ENCODE data around the gene B4GALT4.
A peak's percentile ranks its signal among the peaks of the same experiment; 100 is the strongest.

The B4GALT4 gene

GRCh38 chr3:119240591-119241434 lies at the start of gene B4GALT4:
Gene B4GALT4, minus strand, starts transcription at chr3:119240878. Its CDS starts 10,779 bp downstream, at chr3:119230099.
- ATAC-seq, result peak; percentile 97
- TF ChIP-seq ZNF8 (CRISPR knock-in tag; IDR thresholded peaks at IDR 0.05), result peak; percentile 35; the same call in 1 of the 2 replicates
- no peak for TF ChIP-seq ZFP30 (CRISPR knock-in tag; IDR thresholded peaks at IDR 0.05)
- TF ChIP-seq ESRRG (CRISPR knock-in tag; IDR thresholded peaks at IDR 0.05), result no peak

GRCh38 chr3:119289404-119289770 lies 48.7 kb upstream of the B4GALT4 start:
- ATAC-seq, result no peak
- TF ChIP-seq ZFP30 (CRISPR knock-in tag; IDR thresholded peaks at IDR 0.05) (no peak), POU6F1 (CRISPR knock-in tag; IDR thresholded peaks at IDR 0.05; ENCODE audit: borderline replicate concordance, low read depth) (no peak), TOX (CRISPR knock-in tag; IDR thresholded peaks at IDR 0.05; ENCODE audit: borderline replicate concordance) (no peak), ZNF565 (CRISPR knock-in tag; conservative IDR thresholded peaks at IDR 0.05; ENCODE audit: low read depth) (no peak), BACH2 (CRISPR knock-in tag; IDR thresholded peaks at IDR 0.05; ENCODE audit: borderline replicate concordance) (no peak), TCF4 (CRISPR knock-in tag; IDR thresholded peaks at IDR 0.05; ENCODE audit: borderline replicate concordance) (no peak), ISL1 (CRISPR knock-in tag; IDR thresholded peaks at IDR 0.05) (no peak), CSDC2 (CRISPR knock-in tag; IDR thresholded peaks at IDR 0.05) (no peak), TSHZ2 (CRISPR knock-in tag; IDR thresholded peaks at IDR 0.05) (no peak), ARNTL (CRISPR knock-in tag; IDR thresholded peaks at IDR 0.05; ENCODE audit: borderline replicate concordance, low read depth) (no peak), ZFP3 (CRISPR knock-in tag; IDR thresholded peaks at IDR 0.05) (no peak), PPARA (CRISPR knock-in tag; IDR thresholded peaks at IDR 0.05; ENCODE audit: borderline replicate concordance) (no peak), ESRRG (CRISPR knock-in tag; IDR thresholded peaks at IDR 0.05) (no peak), ZNF8 (CRISPR knock-in tag; IDR thresholded peaks at IDR 0.05) (no peak), SNAI2 (CRISPR knock-in tag; IDR thresholded peaks at IDR 0.05) (no peak), GLIS3 (CRISPR knock-in tag; IDR thresholded peaks at IDR 0.05) (no peak)

- TF ChIP-seq RARB (CRISPR knock-in tag; IDR thresholded peaks at IDR 0.05) (no peak), ESRRG (CRISPR knock-in tag; IDR thresholded peaks at IDR 0.05) (no peak), CREB5 (CRISPR knock-in tag; IDR thresholded peaks at IDR 0.05; ENCODE audit: low read depth) (no peak), ZNF8 (CRISPR knock-in tag; IDR thresholded peaks at IDR 0.05) (no peak), PATZ1 (CRISPR knock-in tag; IDR thresholded peaks at IDR 0.05; ENCODE audit: borderline replicate concordance) (no peak), CSRNP3 (CRISPR knock-in tag; IDR thresholded peaks at IDR 0.05) (no peak), ZNF565 (CRISPR knock-in tag; conservative IDR thresholded peaks at IDR 0.05; ENCODE audit: low read depth) (no peak), ZNF70 (CRISPR knock-in tag; IDR thresholded peaks at IDR 0.05) (no peak), SNAI2 (CRISPR knock-in tag; IDR thresholded peaks at IDR 0.05) (no peak), TOX (CRISPR knock-in tag; IDR thresholded peaks at IDR 0.05; ENCODE audit: borderline replicate concordance) (no peak)
- no peak for ATAC-seq
Observed at GRCh38 chr3:119288669-119289403, 48.2 kb upstream of the B4GALT4 start.
